ACC112 (cell line): ENCODE measurements around the gene MMS22L.

ENCODE experiments used
- H2AFZ ChIP-seq: fragments of 200-600 bp; sonication (generic); one replicate; pipeline ENCODE4 v1.6.0; 2017; ENCODE audit warnings: antibody characterized with exemption, low read length; ENCODE audit not compliant: unreplicated experiment
- H3K27ac ChIP-seq: fragments of 200-600 bp; sonication (generic); 2 replicates; pipeline ENCODE4 v1.5.1; 2014; ENCODE audit warnings: low read depth, mild to moderate bottlenecking, antibody characterized with exemption, low read length, moderate library complexity
- H3K27me3 ChIP-seq: fragments of 200-600 bp; sonication (generic); 2 replicates; pipeline ENCODE4 v1.6.1; 2014; ENCODE audit warnings: mild to moderate bottlenecking, antibody characterized with exemption, low read length, moderate library complexity, mixed read lengths; ENCODE audit not compliant: insufficient read depth
- H3K36me3 ChIP-seq: fragments of 200-600 bp; sonication (generic); 2 replicates; pipeline ENCODE4 v1.6.1; 2016; ENCODE audit warnings: mild to moderate bottlenecking, antibody characterized with exemption, low read length, moderate library complexity, mixed read lengths; ENCODE audit not compliant: insufficient read depth
- H3K4me1 ChIP-seq: fragments of 200-600 bp; sonication (generic); one replicate; pipeline ENCODE4 v1.6.1; 2016; ENCODE audit warnings: low read length, mixed read lengths; ENCODE audit not compliant: insufficient read depth, unreplicated experiment, control insufficient read depth
- H3K4me3 ChIP-seq: fragments of 200-600 bp; sonication (generic); 2 replicates; pipeline ENCODE4 v1.5.1; 2014; ENCODE audit warnings: mild to moderate bottlenecking, low read depth, low read length
- H3K79me2 ChIP-seq: fragments of 200-600 bp; sonication (generic); one replicate; pipeline ENCODE4 v1.6.0; 2016; ENCODE audit warnings: low read length; ENCODE audit not compliant: control insufficient read depth, unreplicated experiment, insufficient read depth

Gene MMS22L

DNA sequence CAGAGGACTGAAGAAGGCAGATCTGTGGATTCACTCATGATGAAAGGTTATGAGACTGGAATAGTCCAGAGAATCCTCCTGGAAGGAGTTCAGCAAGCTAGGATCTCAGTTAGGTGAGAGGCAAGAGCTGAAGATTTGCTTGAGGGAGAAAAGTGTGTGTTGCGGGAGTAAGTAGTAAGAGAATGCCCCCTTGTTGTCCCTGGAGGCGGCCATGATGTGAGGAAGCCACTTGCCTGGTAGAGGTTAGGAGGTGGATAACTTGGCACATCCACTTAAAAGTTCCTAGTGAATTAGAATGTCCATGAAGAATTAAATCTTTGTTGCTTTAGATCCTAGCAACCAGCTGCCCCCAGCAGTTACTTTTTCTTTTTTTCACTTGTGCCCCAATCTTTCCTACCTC is 162.5 kb downstream of the MMS22L start:
- H3K4me1 ChIP-seq, result no peaks in the 10 kb centered on the region
- no peak overlapping the region for H2AFZ ChIP-seq
- no peak overlapping the region for H3K27ac ChIP-seq
- no peaks in the 10 kb centered on the region for H3K79me2 ChIP-seq
- peaks cover 26% of the 10 kb centered on the region for H3K27me3 ChIP-seq
- H3K36me3 ChIP-seq, result no peaks in the 10 kb centered on the region
- H3K4me3 ChIP-seq, result no peak overlapping the region

DNA sequence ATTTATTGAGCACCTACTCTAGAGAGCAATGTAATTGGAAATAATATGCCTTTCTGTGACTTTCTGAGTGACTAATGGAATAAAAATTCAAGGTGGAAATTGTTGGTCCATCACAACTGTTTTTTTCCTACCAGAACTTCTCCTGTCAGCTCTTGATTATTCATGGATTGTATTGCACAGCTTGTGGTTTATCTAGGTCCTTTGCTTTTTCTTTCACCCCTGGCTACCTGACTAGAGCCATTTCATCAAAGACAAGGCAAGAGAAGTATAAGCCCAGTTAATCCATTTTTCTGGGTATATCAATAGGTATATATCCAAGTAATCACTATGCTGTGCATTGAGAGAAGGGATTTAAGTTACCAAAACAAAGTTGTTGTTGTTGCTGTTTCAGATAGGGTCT is 168.4 kb downstream of the MMS22L start:
- no peak overlapping the region for H2AFZ ChIP-seq
- peaks cover 8% of the 10 kb centered on the region for H3K27me3 ChIP-seq
- H3K27ac ChIP-seq, result no peak overlapping the region
- H3K36me3 ChIP-seq, result no peaks in the 10 kb centered on the region
- no peak overlapping the region for H3K4me3 ChIP-seq
- H3K4me1 ChIP-seq, result no peaks in the 10 kb centered on the region
- H3K79me2 ChIP-seq, result no peaks in the 10 kb centered on the region

DNA sequence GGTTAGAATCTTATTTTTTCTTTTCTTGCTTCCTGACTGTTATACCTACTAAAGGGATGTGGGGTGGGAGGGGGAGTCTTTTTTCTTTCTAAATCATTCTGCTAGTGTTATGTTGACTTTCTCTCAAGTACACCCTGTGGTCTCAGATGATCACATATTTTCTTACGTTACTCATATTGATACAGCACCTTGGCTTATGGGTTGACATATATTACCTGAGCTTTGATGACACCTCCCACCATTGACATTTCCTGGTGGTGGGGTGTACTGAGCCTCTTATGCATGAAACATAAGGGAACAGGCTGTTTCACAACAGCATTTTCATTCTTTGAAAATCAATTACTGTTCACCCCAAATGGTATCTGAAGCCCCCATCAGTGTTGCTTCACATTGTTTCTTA is 169.8 kb downstream of the MMS22L start:
- Histone ChIP-seq H3K4me3 (no peak overlapping the region), H3K4me1 (no peaks in the 10 kb centered on the region), H3K27me3 (peaks cover 13% of the 10 kb centered on the region), H3K79me2 (no peaks in the 10 kb centered on the region), H2AFZ (no peak overlapping the region), H3K36me3 (no peaks in the 10 kb centered on the region), H3K27ac (no peak overlapping the region)

DNA sequence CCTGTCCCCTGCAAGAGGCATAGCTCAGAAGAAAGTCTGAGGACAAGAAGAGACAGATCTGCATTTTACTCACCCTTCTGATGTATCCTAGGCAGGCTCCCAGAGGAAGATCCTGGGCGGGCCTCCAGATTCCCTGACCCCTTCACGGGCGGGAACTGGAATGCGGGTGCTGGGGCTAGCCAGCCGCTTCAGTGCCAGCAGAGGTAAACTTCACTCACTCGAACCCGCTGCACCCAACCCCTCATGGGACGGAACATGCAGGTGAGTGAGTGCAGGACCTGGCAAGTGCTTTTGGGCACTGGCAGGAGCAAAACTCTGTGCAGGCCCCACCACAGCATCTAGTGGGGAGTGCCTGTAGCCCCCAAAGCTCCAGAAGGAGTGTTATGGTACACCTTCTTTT is 171.8 kb downstream of the MMS22L start:
- Histone ChIP-seq H3K4me3 (no peak overlapping the region), H3K36me3 (no peaks in the 10 kb centered on the region), H2AFZ (no peak overlapping the region), H3K27me3 (peaks cover 9% of the 10 kb centered on the region), H3K4me1 (no peaks in the 10 kb centered on the region), H3K79me2 (no peaks in the 10 kb centered on the region), H3K27ac (no peak overlapping the region)

DNA sequence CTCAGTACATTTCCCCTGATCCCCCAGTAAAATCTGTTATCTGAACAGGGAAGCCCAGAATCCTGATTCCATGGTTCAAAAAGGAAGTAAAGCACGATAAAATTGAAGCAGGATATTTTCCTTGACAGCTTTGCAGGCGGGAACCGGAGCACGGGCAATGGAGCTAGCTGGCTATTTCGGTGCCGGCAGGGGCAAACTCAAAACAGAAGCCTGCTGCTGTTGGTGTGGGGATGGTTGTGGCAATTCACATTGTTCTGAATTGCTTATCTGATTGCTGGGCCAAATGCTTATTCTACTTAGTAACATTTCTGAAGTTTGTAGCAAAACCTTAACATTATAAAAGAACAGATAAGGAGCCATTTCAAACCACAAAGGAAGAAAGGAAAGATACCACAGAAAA is 172.4 kb downstream of the MMS22L start:
- no peak overlapping the region for H3K27ac ChIP-seq
- no peaks in the 10 kb centered on the region for H3K4me1 ChIP-seq
- peak overlapping the region; percentile 47; the same call in 1 of the 2 replicates for H3K4me3 ChIP-seq
- no peaks in the 10 kb centered on the region for H3K79me2 ChIP-seq
- peak overlapping the region; percentile 84 for H2AFZ ChIP-seq
- H3K27me3 ChIP-seq, result peaks cover 9% of the 10 kb centered on the region
- H3K36me3 ChIP-seq, result no peaks in the 10 kb centered on the region

DNA sequence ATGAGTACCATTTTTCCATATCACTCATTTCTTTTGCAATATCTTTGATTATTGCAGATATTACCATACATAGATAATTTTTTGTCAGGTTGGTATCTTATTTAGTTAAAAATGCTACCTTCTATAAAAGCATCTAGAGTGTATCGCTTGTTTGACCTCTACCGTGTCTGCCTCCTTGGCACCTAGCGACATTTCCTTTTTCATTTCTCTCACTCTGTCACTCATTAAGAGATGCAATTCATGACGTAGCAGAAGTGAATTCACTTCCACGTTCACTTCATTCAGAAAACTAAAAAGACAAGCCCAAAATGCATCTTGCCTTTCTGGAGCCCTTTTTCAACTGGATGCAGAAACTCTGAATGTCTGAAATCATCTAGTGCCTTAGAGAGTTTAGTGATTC is 172.9 kb downstream of the MMS22L start:
- Histone ChIP-seq H3K79me2 (no peaks in the 10 kb centered on the region), H3K36me3 (no peaks in the 10 kb centered on the region), H3K27ac (no peak overlapping the region), H3K4me3 (peak overlapping the region; percentile 47; the same call in 1 of the 2 replicates), H3K27me3 (peaks cover 9% of the 10 kb centered on the region), H3K4me1 (no peaks in the 10 kb centered on the region), H2AFZ (peak overlapping the region; percentile 84)

DNA sequence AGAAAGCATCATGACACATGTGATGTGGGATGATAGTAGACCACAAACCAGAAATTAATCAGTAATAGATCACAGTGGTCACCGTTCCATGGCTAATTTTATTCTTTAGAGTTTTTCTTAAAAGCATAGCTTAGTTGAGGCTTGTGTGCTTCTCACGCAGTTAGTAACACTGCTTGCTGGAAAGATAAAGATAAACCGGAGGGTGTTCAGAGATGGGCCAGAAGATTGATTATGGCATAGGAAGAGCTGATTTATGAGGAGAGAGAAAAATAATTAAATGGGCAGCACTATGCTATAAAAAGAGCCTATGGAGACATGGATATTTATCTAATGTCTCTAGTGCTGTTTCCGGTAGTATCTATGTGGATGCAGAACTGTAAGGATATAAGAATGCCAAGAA is 173.6 kb downstream of the MMS22L start:
- H2AFZ ChIP-seq, result no peak overlapping the region
- H3K27ac ChIP-seq, result no peak overlapping the region
- peaks cover 9% of the 10 kb centered on the region for H3K27me3 ChIP-seq
- no peaks in the 10 kb centered on the region for H3K4me1 ChIP-seq
- no peaks in the 10 kb centered on the region for H3K79me2 ChIP-seq
- H3K4me3 ChIP-seq, result no peak overlapping the region
- H3K36me3 ChIP-seq, result no peaks in the 10 kb centered on the region

DNA sequence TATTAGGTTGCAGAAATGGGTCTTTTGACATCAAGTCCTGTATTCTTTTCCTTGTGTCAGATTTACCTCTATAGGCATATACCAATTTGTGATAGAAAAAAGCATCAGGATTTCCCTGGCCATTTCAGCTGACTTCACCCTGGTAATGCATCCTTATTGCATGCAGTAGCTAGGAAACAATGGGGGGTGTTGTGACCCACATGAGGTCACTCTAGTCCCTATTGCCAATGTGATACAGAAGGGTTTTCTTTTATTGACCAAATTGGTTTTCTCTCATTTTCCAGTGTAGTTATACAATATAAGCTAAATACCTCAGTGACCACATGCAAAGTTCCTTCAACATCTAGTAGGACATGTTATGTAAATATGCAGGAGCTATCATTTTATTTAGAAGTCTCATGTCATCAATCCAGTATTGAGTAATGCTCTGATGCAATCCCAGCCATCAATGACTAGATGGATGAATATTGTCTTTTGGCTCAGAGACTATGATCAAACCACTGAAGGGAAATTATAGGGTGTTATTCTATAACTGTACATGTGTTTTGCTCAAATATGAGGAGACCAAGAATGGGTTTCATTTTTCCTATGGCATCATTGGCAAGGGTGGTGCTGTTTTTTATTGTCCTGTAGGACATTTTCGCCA is 180.7 kb downstream of the MMS22L start:
- Histone ChIP-seq H3K79me2 (no peaks in the 10 kb centered on the region), H3K27me3 (no peaks in the 10 kb centered on the region), H3K36me3 (no peaks in the 10 kb centered on the region), H3K4me3 (no peak overlapping the region), H2AFZ (no peak overlapping the region), H3K27ac (no peak overlapping the region), H3K4me1 (peaks cover 6% of the 10 kb centered on the region)

DNA sequence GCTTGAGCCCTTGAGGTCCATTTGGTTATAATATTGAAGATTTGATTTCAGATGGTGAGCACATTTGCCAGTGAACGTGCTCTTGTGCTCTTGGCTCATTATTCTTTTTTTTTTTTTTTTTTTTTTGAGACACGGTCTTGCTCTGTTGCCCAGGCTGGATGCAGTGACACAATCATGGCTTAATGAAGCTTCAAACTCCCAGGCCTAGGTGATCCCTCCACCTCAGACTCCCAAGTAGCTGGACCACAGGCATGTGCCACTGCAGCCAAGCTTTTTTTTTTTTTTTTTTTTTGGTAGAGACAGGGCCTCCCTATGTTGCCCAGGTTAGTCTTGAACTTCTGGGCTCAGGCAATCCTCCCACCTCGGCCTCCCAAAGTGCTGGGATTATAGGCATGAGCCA is 182.3 kb downstream of the MMS22L start:
- no peak overlapping the region for H3K4me3 ChIP-seq
- H3K79me2 ChIP-seq, result no peaks in the 10 kb centered on the region
- H3K4me1 ChIP-seq, result peaks cover 6% of the 10 kb centered on the region
- H2AFZ ChIP-seq, result no peak overlapping the region
- no peaks in the 10 kb centered on the region for H3K36me3 ChIP-seq
- no peaks in the 10 kb centered on the region for H3K27me3 ChIP-seq
- no peak overlapping the region for H3K27ac ChIP-seq

DNA sequence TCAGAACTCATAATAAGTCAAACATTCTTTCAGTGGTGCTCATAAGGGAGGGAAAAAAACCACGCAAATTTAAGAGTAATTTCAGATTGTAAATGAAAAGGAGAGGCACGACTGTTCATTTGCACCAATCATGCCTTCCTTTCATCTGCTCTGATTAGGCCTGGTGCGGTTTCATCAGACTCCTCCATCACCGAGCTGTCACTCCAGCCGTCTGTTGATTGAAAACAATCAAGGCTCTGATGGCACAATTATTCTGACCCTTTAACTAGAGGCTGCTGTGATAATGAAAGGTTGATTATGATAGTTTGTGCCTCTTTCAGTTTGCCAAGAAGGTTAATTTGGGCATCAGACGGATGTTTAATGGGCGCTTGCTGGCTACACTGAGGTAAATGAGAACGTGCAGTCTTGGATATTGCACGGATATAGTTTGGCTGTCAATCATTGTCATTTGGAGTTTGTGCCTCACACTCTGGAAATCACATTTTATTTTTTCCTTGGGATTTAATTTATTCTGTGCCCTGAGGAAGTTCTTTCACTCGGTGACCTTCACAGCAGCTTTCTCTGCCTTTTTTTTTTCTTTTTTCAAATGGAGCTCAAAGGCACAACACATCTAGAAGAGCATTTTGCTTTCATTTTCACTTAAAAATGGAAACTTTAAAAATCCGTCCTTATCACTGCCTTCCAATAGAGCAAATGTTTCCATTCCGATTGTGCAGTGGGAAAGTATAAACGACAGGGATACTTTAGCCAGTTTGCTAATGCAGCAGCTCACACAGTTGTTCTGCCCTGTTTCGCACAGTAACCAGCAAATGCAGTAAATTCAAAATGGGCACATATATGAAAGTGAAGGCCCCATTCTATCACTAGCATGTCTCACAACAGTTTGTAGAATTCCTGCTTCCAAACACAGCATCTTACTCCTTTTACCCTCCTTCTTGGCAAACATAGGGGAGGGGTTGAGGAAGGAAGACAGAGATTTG is 185.7 kb downstream of the MMS22L start:
- Histone ChIP-seq H3K27ac (no peak overlapping the region), H3K4me3 (peak overlapping the region; percentile 66), H3K4me1 (peaks cover 6% of the 10 kb centered on the region), H3K27me3 (no peaks in the 10 kb centered on the region), H3K79me2 (no peaks in the 10 kb centered on the region), H2AFZ (peak overlapping the region; percentile 100), H3K36me3 (no peaks in the 10 kb centered on the region)
